GM18867 (cell line): ENCODE results near the gene MT1M.

Source experiments
- ATAC-seq: cut with Tn5 transposase; IDR thresholded peaks from one replicate; pipeline ENCODE4 v1.9.1; 2021; ENCODE audit warnings: mild to moderate bottlenecking, moderate library complexity; ENCODE audit not compliant: unreplicated experiment

Gene MT1M

DNA sequence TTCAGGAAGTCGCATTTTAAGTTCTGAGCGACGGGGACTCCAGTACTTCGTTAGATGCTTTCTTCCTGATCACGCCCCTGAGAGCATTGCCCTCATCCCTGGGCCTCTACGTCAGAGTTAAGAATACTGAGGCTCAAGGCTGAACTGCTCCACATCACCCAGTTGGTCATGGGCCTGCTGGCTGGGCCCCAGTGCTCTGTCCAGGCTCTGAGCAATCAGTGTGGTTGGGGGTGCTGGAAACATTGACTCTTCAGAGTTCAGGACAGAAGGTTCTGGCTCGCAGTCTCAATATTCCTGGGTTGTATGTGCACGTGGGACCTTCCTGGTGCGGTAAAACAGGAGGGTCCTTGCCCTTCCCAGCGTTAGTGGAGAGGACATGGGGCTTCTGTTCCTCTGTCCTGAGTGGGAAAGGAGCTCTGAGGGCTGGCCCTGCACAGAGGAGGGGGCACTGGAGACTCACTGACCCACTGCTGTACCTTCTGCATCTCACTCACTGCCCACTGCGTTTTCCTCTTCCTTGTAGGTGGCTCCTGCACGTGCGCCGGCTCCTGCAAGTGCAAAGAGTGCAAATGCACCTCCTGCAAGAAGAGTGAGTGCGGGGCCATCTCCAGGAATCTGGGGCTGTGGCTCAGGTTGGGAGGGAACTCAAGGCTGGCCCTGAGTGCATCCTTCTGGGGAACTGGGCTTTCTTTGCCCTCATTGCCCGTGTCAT, 6.4 kb upstream of the MT1M start:
- peak; percentile 7 for ATAC-seq

DNA sequence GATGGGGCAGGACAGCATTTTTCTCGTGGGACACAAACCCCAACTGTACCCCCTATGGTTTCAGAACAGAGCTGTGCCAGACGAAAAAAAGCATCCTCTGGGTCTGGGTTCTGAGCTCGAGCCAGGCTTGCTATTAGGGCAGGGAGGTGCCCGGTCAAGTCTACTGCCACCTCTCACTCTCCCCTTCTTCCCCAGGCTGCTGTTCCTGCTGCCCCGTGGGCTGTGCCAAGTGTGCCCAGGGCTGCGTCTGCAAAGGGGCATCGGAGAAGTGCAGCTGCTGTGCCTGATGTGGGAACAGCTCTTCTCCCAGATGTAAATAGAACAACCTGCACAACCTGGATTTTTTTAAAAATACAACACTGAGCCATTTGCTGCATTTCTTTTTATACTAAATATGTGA, 5.8 kb upstream of the MT1M start:
- no peak for ATAC-seq

DNA sequence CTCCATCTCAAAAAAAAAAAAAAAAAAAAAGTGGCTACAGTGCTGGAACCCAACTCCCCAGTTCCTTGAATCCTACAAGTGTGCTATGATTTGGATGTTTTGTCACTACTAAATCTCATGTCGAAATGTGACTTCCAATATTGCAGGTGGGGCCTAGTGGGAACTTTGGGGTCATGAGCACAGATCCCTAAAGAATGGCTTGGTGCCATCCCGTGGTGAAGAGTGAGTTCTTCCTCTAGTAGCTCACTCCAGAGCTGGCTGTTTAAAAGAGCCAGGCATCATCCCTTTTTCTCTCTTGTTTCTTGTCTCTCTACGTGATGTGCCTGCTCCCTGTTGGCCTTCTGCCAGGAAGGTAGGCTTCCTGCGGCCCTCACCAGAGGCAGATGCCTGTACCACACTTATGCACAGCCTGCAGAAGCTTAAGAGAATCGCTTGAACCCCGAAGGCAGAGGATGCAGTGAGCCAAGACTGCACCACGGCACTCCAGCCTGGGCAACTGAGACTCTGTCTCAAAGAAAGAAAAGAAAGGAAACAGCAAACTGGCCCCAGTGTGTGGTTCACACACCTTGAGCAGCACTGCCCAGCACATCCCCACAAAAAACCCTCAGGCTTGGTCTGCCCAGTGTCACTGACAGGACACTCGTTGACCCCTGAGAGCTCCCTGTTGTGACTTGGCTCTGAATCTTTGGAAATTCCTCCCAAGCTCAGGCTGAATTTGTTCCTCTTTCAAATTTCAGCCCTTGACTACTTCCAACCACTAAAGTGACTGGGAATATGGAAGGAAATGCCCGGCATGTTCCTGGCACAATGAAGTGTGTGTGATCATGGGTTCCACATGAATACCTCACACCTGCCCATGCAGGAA, 3.7 kb upstream of the MT1M start:
- no peak for ATAC-seq

DNA sequence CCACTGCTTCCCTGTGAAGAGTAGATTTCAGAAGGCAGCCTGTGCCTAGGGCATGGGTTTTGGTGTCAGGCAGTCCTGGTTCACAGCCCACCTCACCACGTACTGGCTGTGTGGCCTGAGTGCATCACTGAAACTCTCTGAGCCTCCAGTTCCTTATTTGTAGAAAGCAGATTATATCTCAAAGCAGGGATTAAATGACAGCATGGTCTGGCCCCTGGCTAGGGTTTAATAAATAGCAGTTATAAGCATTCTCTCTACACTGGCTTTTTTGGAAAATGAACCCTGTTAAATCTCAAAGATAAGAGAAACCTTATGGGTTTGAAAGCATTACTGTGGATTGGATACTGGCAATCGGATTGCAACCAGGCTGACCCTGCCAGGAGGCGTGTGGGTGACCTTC, 2.9 kb upstream of the MT1M start:
- no peak for ATAC-seq

DNA sequence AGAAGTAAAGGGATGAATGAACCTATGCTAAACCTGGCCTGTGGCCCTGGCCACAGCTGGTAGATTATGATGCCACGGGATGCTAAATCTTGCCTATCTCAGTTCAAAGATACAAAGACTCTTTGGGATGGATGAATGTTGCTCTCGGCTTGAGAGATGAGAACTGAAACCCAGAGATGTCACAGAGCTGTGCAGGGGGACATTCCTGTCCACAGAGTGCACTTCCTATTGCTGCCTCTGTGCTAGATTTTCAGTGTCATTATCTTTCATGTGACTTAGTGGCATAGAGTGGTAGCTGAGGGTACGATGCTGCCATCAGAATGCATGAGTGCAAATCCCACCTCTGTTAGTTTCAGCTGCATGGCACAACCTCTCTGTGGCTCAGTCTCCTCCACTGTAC, 2.3 kb upstream of the MT1M start:
- peak; percentile 78 for ATAC-seq

DNA sequence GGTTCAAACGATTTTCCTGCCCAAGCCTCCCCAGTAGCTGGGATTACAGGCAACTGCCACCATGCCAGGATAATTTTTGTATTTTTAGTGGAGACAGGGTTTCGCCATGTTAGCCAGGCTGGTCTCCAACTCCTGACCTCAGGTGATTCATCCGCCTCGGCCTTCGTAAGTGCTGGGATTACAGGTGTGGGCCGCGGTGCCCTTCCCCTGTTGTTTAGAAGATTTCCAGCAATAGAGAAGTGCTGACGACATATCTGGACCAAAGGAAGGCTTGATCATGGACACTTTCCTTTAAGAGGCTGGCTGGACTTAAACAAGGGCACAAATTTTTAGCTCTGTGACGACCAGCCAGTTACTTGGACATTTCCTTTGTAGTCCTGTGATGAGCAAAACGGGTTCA, 1.3 kb upstream of the MT1M start:
- ATAC-seq: no peak

DNA sequence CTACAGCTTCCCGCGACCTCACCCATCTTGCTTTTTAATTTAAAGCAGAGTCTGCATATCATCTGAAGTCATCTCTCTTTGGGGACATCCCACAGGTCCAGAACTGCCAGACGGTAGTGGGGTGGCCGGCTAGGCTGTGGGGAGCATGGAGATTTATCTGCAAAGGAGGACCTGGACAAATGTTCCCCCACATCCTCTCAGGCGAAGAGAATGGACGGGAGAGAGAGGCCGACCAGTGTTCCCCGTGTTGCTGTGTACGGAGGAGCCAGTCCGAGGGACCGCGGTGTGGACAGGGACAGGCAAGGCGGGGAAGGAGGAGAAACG, 665 bp upstream of the MT1M start:
- ATAC-seq: no peak

DNA sequence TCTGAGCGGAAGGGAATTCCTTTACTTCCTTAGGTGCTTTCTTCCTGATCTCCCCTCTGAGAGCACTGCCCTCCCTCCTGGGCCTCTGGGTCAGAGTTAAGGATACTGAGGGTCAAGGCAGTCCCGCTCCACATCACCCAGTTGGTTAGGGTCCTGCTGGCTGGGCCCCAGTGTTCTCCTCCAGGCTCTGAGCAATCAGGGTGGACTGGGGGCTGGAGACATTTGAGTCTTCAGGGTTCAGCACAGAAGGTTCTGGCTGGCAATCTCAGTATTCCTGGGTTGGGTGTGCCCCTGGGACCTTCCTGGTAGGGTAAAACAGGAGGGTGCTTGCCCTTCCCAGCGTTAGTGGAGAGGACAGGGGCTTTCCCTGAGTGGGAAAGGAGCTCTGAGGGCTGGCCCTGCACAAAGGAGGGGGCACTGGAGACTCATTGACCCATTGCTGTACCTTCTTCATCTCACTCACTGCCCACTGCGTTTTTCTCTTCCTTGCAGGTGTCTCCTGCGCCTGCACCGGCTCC, 448 bp downstream of the MT1M start:
- no peak for ATAC-seq

DNA sequence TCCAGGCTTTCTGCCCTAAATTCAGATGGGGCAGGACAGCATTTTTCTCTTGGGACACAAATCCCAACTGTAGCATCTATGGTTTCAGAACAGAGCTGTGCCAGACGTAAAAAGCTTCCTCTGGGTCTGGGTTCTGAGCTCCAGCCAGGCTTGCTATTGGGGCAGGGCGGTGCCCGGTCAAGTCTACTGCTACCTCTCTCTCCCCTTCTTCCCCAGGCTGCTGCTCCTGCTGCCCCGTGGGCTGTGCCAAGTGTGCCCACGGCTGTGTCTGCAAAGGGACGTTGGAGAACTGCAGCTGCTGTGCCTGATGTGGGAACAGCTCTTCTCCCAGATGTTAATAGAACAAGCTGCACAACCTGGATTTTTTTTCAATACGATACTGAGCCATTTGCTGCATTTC, 1.1 kb downstream of the MT1M start:
- ATAC-seq: no peak

DNA sequence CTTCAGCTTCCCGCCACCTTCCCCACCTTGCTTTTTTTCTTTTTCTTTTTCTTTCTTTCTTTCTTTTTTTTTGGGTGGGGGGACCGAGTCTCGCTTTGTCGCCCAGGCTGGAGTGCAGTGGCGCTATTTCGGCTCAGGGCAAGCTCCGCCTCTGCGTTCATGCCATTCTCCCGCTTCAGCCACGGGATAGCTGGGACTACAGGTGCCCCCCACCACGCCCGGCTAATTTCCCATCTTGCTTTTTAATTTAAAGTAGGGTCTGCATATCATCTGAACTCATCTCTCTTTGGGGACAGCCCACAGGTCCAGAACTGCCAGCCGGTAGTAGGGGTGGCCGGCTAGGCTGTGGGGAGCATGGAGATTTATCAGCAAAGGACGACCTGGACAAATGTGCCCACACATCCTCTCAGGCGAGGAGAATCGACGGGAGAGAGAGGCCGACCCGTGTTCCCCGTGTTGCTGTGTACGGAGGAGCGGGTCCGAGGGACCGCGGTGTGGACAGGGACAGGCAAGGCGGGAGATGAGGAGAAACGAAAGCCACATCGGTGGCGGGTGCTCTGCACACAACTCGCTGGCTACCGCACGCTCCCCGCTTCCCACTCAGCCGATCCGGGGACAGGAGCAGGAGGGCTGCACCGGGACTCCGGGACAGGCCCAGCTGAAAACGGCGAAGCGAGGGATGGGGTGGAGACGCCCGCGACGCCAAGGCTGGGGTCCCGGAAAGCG, 2.4 kb downstream of the MT1M start:
- no peak for ATAC-seq

DNA sequence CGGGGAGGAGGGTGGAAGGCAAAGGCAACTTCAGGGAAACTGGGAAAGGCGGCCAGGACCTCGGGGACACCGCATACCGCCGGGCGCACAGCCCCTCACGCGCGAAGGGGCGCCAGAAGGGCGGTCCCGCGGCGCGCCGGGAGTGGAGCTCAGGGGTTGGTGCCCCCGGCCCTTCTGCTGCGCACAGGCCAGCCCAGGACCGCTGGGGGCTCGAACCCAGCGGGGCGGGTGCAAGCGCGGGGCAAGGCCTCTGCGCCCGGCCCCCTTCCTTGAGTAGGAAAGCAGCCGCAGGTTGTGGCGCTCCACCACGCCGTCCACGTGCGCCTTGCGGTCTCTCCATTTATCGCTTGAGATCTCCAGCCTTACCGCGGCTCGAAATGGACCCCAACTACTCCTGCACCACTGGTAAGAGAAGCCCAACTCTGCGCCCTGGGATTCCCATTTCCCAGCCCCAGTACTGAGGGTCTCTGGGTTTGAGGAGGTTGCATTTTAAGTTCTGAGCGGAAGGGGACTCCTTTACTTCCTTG, 3.0 kb downstream of the MT1M start:
- ATAC-seq: no peak

DNA sequence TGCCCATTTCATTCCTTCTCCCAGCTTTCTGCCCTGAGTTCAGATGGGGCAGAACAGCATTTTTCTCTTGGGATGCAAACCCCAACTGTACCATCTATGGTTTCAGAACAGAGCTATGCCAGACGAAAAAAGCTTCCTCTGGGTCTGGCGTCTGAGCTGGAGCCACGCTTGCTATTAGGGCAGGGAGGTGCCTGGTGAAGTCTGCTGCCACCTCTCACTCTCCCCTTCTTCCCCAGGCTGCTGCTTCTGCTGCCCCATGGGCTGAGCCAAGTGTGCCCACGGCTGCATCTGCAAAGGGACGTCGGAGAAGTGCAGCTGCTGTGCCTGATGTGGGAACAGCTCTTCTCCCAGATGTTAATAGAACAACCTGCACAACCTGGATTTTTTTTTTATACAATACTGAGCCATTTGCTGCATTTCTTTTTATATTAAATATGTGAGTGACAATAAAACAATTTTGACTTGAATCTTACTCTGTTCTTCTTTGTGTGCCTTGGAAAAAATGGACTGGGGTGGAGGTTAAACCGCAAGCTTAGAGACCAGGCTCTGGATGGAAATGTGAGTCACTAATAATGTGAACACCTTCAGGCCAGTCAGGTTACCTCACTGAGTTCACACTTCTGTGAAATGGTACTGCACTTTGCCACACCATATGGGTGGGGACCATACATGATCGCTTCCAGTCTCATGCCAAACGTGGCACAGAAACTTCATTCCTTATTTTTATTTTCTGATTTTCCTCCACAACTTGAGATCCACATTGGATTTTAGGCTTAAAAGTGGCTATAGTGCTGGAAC, 4.4 kb downstream of the MT1M start:
- ATAC-seq: no peak

DNA sequence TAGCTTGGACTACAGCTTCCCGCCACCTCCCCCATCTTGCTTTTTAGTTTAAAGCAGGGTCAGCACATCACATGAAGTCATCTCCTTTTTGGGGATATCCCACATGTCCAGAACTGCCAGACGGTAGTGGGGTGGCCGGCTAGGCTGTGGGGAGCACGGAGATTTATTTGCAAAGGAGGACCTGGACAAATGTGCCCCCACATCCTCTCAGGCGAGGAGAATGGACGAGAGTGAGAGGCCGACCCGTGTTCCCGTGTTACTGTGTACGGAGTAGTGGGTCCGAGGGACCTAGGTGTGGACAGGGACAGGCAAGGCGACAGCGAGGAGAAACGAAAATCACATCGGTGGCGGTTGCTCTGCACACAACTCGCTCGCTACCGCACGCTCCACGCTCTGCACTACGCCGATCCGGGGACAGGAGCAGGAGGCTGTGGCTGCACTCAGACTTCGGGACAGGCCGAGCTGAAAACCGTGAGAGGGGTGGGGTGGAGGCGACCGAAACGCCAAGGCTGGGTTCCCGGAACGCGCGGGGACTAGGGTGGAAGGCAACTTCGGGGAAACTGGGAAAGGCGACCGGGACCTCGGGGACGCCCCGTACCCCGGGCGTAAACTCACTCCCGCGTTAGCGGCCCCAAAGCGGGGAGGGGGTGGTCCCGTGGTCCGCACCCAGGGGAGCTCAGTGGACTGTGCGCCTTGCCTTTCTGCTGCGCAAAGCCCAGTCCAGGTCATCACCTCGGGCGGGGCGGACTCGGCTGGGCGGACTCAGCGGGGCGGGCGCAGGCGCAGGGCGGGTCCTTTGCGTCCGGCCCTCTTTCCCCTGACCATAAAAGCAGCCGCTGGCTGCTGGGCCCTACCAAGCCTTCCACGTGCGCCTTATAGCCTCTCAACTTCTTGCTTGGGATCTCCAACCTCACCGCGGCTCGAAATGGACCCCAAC, 5.6 kb downstream of the MT1M start, which contains the start of gene MT1A:
TSS of gene MT1A (plus strand) at position 853 of the 937 bp plus-strand sequence. CDS start at position 926, 73 bp downstream.
- ATAC-seq: no peak

DNA sequence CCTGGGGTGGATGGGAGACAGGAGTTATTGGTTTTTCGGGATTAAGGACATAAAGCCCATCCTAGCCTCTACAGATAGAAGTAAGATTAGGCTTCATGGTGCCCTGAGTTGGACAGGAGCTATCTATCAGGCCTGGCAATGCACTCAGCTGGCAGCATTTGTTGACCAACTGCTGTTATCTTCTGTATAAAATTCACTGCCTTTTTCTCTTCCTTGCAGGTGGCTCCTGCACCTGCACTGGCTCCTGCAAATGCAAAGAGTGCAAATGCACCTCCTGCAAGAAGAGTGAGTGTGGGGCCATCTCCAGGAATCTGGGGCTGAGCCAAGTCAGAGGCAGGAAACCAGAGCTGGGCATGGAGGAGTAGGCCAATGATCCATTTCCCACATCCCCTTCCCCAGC, 6.6 kb downstream of the MT1M start:
- ATAC-seq: no peak

DNA sequence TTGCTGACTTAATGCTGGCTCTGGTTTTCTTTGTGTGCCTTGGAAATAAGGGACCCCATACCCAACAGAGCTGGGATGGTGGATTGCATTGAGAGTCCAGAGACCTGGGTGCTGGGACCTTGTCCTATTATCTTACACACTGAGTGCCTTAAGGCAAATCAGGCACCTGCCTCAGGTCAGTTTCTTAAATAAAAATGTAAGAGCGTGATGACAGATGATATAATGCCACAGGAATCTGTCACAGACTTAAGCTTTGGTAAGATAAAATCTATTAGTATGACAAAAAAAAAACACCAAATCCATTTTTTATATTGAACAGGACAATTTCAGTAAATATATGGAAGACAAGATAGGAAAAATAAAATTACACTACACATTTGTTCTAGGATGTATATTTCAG, 7.6 kb downstream of the MT1M start:
- ATAC-seq: no peak

DNA sequence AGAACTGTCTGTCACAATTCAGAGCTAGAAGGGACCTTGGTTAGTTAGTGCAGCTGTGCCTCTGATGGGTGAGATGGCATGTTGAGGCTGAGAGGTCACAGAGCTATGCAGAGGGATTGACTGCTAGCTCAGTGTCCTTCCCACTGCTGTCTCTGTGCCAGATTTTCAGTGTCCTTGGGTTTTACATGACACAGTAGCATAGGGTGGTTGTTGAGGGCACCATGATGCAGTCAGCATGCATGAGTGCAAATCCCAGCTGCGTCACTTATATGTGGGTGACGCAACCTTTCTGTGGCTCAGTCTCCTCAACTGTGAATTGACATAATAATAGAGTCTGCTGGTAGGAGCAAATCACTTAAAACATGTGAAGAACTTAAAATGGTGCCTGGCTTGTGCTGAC, 8.7 kb downstream of the MT1M start:
- ATAC-seq: no peak

DNA sequence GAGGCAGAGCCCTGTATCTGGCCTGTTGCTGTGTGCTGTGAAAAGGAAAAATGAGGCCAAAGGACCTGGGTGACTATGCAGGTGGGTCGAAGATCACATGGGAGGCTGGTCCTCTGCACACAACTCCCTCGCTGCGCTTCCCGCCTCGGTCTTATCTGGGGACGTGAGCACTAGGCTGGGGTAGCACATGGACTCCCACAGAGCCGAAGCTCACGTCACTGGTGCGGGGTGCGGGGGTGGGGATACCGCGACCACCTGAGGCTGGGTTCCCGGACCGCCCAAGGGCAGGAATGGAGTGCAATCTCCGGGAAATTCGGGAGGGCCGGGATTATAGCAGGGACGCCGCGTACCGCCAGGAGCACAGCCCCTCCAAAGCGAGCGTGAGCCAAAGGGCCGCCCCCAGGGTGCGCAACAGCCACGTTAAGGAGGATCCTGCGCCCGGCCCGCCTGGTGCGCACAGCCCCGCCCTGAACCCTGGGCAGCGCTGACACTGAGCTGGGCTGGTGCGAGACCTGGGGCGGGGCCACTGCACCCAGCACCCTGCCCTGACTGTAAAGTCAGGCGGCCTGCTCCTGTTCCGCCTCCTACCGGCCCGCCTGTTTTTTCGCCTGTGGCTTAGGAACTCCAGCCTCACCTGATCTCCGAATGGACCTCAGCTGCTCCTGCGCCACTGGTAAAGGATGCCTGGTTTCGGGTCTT, 10.8 kb downstream of the MT1M start:
- ATAC-seq: peak; percentile 95

DNA sequence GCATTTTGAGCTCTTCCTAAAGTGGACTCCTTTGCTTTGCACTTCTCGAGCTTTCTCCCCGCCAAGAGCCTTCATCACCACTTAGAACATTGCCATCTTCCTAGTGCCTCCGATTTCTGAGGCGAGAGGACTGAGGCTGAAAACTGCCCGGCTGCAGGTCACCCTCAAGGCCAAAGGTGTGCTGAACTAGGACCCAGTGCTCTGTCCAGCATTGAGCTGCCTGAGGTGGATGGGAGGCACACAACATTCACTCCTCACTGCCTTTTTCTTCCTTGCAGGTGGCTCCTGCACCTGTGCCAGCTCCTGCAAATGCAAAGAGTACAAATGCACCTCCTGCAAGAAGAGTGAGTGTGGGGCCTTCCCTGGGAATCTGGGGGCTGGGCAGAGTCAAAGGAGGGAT, 11.4 kb downstream of the MT1M start:
- no peak for ATAC-seq

DNA sequence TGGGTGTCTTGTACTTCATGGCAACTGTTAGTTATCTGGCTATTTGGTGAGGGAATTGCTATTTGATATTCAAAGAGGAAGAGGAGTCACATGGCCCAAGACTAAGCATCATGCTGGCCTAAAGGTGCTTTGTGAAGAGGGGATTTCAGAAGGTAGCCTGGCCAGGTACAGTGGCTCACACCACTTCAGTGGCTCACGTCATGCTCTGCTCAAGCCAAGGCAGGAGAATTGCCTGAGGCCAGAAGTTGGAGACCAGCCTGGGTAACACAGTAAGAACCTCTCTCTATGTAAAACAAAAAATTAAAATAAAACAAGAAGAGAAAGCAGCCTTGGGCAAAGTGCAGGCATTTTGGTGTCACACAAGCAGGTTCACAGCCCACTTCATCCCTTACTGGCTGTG, 12.9 kb downstream of the MT1M start:
- no peak for ATAC-seq
